Stimulated activated CD8-positive, alpha-beta memory T cell treated with anti-CD3 and anti-CD28 coated beads, Interleukin-2, amount 100 ng/mL, for 48 hours (primary cell): Measurements from ENCODE around the gene STIL.
"Not testable (repeated sequence)": the region's sequence is repeated elsewhere in the genome, so short reads cannot be mapped to it uniquely, and the experiment has no call there.

Source experiments
- DNase-seq, 2 donors: peaks; one replicate each; pipeline ENCODE4 v3.0.0-alpha.2; 2020; ENCODE audit warnings: low read depth in 2 of 2

The STIL gene

GRCh38 chr1:47219590-47220220, 94.2 kb downstream of the STIL start:
- no peak for DNase-seq

- DNase-seq: no peak
Measured at GRCh38 chr1:47219001-47219400, 94.9 kb downstream of the STIL start.

GRCh38 chr1:47216278-47217059, 97.5 kb downstream of the STIL start:
- no peak for DNase-seq

GRCh38 chr1:47215713-47216112, 98.2 kb downstream of the STIL start:
- DNase-seq: no peak

- DNase-seq: no peak
Measured at GRCh38 chr1:47214549-47214948, 99.4 kb downstream of the STIL start.

- no peak for DNase-seq
Measured at GRCh38 chr1:47213230-47213963, 100.5 kb downstream of the STIL start.

GRCh38 chr1:47212636-47213229, 101.2 kb downstream of the STIL start:
- DNase-seq: no peak

- no peak for DNase-seq
Measured at GRCh38 chr1:47211796-47212269, 102.1 kb downstream of the STIL start.

- no peak for DNase-seq
Measured at GRCh38 chr1:47210666-47211065, 103.3 kb downstream of the STIL start.

- no peak for DNase-seq
Measured at GRCh38 chr1:47209725-47210325, 104.1 kb downstream of the STIL start.

GRCh38 chr1:47209091-47209490, 104.9 kb downstream of the STIL start:
- DNase-seq: no peak

GRCh38 chr1:47208374-47208850, 105.5 kb downstream of the STIL start:
- DNase-seq: no peak

- peak in 1 of 2 donors; percentile 32 for DNase-seq
Measured at GRCh38 chr1:47207803-47208373, 106.1 kb downstream of the STIL start.

GRCh38 chr1:47205918-47206317, 108.0 kb downstream of the STIL start:
- no peak for DNase-seq

GRCh38 chr1:47203504-47203903, 110.4 kb downstream of the STIL start:
- DNase-seq: not testable (repeated sequence)

GRCh38 chr1:47201179-47201578, 112.8 kb downstream of the STIL start:
- DNase-seq: no peak
